GM12801 (cell line): ENCODE data around the gene MACROD1.

Source experiments
- CTCF ChIP-seq: IDR thresholded peaks from one replicate; pipeline ENCODE4 v1.5.1; 2011; ENCODE audit warnings: control low read depth; ENCODE audit not compliant: insufficient read length; ENCODE audit errors: extremely low read depth

The MACROD1 gene

DNA sequence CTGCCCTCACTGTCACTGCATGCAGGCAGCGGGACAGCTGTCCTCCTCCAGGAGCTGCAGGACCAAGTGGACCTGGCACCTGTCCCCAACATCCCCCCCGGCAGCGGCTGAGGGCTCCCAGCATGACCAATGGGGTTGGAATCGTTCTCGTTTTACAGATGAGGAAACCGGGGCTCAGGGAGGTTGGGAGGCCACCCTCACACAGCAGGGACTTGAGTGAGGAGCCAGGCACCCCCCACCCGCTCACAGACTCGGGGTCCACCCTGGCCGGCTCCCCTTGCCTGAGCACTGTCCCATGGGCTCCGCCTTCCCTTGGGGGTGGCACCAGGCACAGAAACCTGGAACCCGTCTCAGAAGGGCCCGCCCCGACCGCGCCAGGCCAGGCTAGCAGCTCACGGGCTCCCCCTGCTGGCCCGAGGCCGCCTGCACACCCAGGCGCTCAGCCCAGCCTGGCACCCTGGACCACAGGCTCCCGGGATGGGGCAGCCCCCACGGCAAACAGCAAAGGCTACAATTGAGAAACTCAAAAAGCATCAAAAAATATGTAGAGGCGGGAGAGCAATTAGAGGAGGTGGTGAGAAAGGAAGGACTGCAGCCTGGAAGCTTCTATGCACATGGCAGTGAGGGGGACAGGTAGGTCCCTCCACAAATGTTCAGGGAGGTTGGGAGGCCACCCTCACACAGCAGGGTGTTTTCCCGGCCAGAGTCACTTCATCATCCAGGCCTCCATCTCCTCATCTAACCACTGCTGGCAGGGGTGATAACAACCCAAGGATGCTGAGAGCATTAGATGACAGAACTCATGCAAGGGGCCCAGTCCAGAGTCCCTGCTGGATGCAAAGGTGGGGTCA is 12.8 kb downstream of the MACROD1 start:
- TF ChIP-seq CTCF = no peak

DNA sequence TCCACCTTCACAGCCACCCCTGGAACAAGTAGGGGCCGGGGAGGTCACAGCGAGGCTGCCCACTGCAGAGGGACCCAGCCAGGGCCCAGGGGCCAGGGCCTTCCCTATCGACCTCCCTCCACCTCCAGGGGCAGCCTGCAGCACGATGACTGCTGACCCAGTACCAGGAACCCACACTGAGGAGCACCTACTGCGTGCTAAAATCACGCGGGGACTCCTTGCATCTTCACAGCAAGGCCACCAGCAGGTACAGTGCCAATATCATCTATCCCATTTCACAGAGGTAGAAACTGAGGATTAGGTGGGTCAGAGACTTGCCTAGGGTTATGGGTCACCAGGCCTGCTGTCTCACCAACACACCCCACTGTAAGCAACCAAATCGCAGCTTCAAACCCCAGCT is 14.6 kb downstream of the MACROD1 start:
- TF ChIP-seq CTCF = no peak

GRCh38 chr11:64150481-64151239 is 15.3 kb downstream of the MACROD1 start:
- TF ChIP-seq CTCF = no peak

- TF ChIP-seq CTCF = no peak
Observed at GRCh38 chr11:64150051-64150450, 15.9 kb downstream of the MACROD1 start.

- TF ChIP-seq CTCF = no peak
Observed at GRCh38 chr11:64148917-64149617, 16.8 kb downstream of the MACROD1 start.

DNA sequence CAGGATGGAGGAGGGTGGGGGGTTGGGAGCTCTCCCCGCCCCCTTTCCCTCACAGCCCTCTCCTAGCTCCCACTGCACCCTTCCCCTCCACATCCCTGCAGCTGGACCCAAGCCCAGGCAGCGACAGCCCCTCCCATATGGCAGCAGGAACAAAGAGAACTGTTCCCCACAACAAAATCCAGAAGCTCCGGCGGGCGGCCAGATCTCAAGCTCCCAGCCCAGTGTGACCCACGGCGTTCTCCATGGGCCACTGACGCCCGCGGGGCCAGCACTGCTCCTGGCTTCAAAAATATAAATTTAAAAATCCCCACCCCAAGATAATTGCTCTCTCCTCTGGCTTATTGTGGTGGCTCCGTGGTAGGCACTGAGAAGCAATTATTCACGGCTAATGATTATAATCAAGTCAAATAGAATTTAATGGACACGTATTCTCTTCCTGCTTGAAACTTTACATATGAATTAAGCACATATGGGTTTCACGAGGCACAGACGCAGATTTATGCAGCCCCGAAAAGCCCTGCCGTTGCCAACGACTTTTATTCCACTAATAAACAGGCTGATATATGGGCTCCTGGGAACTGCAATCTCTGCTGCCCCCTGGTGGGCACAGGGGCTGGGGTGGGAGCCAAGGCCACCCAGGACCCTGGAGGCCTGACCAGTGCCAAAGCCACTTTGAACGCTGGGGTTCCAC is 17.5 kb downstream of the MACROD1 start:
- no peak for TF ChIP-seq CTCF
